Measurements from ENCODE around the gene DNASE2B.

- no peak for TF ChIP-seq CTCF (IDR thresholded peaks at IDR 0.05; ENCODE audit: low read length)
- no peak for TF ChIP-seq EZH2 (IDR thresholded peaks at IDR 0.05; ENCODE audit: borderline replicate concordance, low read length)
Observed at GRCh38 chr1:84360316-84360715, 38.0 kb upstream of the DNASE2B start.

All from OCI-LY1 (cell line).